HFF-Myc (cell line): ENCODE measurements around the gene DDX39A.
A peak's percentile ranks its signal among the peaks of the same experiment; 100 is the strongest.
"Not testable (repeated sequence)": the region's sequence is repeated elsewhere in the genome, so short reads cannot be mapped to it uniquely, and the experiment has no call there.

ENCODE experiments used
- DNase-seq: peaks from one replicate; pipeline ENCODE4 v3.0.0-alpha.2; 2011; ENCODE audit warnings: low read depth; ENCODE audit errors: extremely low read depth
- H3K4me3 ChIP-seq: replicated peaks from 2 replicates; pipeline ENCODE4 v1.5.1; 2011; ENCODE audit warnings: low read depth, mild to moderate bottlenecking, control low read depth, low read length
- TF ChIP-seq, protein P1 (sequence below): IDR thresholded peaks from 2 replicates; pipeline ENCODE4 v1.5.1; 2012; ENCODE audit warnings: mild to moderate bottlenecking, low read depth, low read length, control low read depth; ENCODE audit errors: missing control alignments

DDX39A gene

DNA sequence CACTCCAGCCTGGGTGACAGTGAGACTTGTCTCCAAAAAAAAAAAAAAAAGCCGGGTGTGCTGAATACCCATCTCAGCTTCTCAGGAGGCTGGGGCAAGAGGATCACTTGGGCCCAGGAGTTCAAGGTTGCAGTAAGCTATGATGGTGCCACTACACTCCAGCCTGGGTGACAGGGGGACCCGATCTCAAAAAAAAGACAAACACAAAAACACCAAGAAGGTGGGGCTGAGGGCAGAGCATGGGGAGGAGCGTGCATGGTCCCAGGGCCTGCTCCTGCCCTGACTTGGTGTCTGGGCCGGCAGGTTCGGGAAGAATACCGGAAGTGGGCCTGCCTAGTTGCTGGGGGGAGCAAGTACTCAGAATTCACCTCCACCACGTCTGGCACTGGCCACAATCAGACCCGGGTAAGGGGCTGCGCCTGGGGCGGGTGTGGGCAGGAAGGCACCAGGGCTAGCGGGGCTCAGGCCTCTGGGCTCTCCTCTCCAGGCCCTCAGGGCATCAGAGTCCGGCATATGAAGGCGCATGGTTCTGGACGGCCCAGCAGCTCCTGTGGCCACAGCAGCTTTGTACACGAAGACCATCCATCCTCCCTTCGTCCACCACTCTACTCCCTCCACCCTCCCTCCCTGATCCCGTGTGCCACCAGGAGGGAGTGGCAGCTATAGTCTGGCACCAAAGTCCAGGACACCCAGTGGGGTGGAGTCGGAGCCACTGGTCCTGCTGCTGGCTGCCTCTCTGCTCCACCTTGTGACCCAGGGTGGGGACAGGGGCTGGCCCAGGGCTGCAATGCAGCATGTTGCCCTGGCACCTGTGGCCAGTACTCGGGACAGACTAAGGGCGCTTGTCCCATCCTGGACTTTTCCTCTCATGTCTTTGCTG is 11.3 kb downstream of the DDX39A start:
- no peak for DNase-seq
- H3K4me3 ChIP-seq = no peak overlapping the region
- TF ChIP-seq, protein P1, sequence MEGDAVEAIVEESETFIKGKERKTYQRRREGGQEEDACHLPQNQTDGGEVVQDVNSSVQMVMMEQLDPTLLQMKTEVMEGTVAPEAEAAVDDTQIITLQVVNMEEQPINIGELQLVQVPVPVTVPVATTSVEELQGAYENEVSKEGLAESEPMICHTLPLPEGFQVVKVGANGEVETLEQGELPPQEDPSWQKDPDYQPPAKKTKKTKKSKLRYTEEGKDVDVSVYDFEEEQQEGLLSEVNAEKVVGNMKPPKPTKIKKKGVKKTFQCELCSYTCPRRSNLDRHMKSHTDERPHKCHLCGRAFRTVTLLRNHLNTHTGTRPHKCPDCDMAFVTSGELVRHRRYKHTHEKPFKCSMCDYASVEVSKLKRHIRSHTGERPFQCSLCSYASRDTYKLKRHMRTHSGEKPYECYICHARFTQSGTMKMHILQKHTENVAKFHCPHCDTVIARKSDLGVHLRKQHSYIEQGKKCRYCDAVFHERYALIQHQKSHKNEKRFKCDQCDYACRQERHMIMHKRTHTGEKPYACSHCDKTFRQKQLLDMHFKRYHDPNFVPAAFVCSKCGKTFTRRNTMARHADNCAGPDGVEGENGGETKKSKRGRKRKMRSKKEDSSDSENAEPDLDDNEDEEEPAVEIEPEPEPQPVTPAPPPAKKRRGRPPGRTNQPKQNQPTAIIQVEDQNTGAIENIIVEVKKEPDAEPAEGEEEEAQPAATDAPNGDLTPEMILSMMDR = no peak

DNA sequence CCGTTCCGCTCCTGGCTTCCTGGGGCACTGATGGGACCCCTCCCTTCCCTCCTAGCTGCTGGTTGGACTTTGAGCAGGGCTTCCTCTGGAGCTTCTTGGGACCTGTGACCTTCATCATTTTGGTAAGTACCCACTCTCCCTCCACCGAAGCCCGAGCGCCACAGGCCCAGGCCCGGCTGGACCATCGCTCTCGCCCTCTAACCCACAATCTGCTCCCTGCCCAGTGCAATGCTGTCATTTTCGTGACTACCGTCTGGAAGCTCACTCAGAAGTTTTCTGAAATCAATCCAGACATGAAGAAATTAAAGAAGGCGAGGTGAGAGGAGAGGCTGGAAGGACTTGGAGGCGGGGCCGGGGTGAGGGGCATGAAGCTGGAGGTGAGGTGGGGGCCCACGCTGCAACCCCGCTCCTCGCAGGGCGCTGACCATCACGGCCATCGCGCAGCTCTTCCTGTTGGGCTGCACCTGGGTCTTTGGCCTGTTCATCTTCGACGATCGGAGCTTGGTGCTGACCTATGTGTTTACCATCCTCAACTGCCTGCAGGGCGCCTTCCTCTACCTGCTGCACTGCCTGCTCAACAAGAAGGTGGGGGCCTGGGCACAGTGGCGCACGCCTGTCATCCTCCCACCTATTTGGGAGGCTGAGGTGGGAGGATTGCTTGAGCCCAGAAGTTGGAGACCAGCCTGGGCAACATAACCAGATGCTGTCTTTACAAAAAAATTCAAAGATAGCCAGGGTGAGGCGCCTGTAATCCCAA is 12.3 kb downstream of the DDX39A start:
- no peak overlapping the region for H3K4me3 ChIP-seq
- DNase-seq = no peak
- TF ChIP-seq, protein P1 = no peak

DNA sequence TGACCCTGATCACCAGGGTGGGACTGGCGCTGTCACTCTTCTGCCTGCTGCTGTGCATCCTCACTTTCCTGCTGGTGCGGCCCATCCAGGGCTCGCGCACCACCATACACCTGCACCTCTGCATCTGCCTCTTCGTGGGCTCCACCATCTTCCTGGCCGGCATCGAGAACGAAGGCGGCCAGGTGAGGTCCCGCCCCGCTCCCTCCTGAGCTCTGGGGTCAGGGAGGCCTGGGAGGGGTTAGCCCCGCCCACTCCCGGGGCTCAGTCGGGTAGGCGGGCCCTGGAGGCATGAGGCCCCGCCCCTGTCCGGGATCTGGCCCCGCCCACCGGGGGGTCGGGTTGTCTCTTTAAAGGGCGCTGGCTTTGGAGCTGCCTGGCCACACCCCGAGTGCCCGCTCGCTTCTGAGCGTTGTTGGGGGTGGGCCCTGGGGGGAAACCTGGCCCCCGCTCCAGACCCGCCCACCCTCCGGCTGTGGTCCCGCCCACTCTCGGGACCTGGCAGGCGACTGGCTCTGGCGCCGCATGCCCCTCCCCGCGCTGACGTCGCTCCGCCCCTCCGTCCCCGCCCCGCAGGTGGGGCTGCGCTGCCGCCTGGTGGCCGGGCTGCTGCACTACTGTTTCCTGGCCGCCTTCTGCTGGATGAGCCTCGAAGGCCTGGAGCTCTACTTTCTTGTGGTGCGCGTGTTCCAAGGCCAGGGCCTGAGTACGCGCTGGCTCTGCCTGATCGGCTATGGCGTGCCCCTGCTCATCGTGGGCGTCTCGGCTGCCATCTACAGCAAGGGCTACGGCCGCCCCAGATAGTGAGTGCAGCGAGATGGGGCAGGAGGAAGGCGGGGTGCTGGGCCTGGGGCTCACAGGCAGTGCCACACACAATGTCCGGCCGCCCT is 13.1 kb downstream of the DDX39A start:
- DNase-seq = no peak
- no peak overlapping the region for H3K4me3 ChIP-seq

DNA sequence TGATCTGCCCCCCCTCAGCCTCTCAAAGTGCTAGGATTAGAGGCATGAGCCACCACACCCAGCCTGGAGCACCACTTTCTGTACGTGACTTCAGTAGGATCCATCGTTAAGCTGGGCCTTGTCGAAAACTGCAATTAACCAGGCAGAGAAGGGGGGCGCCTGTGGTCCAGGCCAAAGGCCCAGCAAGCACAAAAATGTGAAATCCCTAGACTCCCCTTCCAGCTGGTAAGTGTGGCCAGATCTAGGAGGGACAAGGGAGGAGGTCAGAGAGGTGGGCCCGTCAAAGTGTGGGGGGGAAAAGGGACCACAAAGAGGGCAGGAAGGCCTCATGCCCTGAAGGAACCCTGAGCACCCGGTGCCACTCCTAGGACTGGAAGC is 13.8 kb downstream of the DDX39A start:
- no peak for DNase-seq
- TF ChIP-seq, protein P1 = no peak
- no peak overlapping the region for H3K4me3 ChIP-seq

More for the DNA sequence above, 13.1 kb downstream of the DDX39A start:
- TF ChIP-seq, protein P1 = peak; percentile 46

DNA sequence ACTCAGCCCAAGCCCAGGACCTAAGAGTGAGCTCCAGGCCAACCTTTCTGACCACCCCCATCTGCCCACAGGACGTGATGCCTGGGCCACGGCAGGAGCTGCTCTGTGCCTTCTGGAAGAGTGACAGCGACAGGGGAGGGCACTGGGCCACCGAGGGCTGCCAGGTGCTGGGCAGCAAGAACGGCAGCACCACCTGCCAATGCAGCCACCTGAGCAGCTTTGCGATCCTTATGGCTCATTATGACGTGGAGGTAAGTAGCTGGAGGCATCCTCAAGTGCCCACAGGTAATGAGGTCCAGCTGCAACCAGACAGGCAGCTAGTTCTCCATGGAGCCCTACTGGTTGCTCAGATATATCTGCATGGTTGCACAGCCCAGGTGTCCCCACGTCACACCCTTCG is 14.8 kb downstream of the DDX39A start:
- TF ChIP-seq, protein P1 = no peak

DNA sequence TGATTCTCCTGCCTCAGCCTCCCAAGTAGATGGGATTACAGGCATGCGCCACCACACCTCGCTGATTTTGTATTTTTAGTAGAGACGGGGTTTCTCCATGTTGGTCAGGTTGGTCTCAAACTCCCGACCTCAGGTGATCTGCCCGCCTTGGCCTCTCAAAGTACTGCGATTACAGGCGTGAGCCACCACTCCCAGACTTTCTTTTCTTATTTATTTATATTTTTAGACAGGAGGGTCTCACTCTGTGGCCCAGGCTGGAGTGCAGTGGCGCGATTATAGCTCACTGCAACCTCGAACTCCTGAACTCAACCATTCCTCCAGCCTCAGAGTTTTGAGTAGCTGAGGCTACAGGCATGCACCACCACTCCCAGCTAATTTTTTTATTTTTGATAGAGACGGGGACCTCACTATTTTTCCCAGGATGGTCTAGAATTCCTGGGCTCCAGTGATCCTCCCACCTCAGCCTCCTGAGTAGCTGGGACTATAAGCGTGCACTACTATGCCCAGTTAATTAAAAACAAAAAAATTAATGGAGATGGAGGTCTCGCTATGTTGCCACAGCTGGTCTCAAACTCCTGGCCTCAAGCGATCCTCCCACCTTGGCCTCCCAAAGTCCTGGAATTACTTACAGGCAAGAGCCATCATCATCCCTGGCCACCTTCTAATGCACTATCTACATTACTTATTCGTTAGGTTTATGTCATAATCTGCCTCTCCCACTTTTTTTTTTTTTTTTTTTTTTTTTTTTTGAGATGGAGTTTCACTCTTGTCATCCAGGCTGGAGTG is 15.8 kb downstream of the DDX39A start:
- not testable (repeated sequence) for H3K4me3 ChIP-seq, DNase-seq

More for the DNA sequence above, 14.8 kb downstream of the DDX39A start:
- no peak for DNase-seq
- no peak overlapping the region for H3K4me3 ChIP-seq
